COLO668 (cell line): Measurements from ENCODE around the gene TLX2.

Experiments
- DNase-seq: peaks from one replicate; lab custom pipeline; 2025; ENCODE audit not compliant: unreplicated experiment; lab: John Stamatoyannopoulos, UW

Gene TLX2

GRCh38 chr2:74531666-74532065 lies 17.4 kb downstream of the TLX2 start:
- no peak for DNase-seq

GRCh38 chr2:74532222-74532621 lies 18.0 kb downstream of the TLX2 start:
- no peak for DNase-seq

- no peak for DNase-seq
Observed at GRCh38 chr2:74533464-74533863, 19.2 kb downstream of the TLX2 start.

- no peak for DNase-seq
Observed at GRCh38 chr2:74534411-74534810, 20.2 kb downstream of the TLX2 start.

GRCh38 chr2:74535440-74535965 lies 21.3 kb downstream of the TLX2 start:
- DNase-seq, result no peak

- DNase-seq, result no peak
Observed at GRCh38 chr2:74536166-74536950, 22.1 kb downstream of the TLX2 start.

- no peak for DNase-seq
Observed at GRCh38 chr2:74537140-74537539, 22.9 kb downstream of the TLX2 start.

- DNase-seq, result no peak
Observed at GRCh38 chr2:74538881-74539339, 24.7 kb downstream of the TLX2 start.

- DNase-seq, result no peak
Observed at GRCh38 chr2:74540291-74540690, 26.0 kb downstream of the TLX2 start.

- DNase-seq, result no peak
Observed at GRCh38 chr2:74542978-74543377, 28.7 kb downstream of the TLX2 start.

- DNase-seq, result peak; percentile 10
Observed at GRCh38 chr2:74544634-74545033, 30.4 kb downstream of the TLX2 start.

- no peak for DNase-seq
Observed at GRCh38 chr2:74546004-74546403, 31.8 kb downstream of the TLX2 start.

- peak; percentile 39 for DNase-seq
Observed at GRCh38 chr2:74548285-74548899, 34.1 kb downstream of the TLX2 start.

GRCh38 chr2:74548900-74549826 lies 34.9 kb downstream of the TLX2 start:
- peak; percentile 86 for DNase-seq

- no peak for DNase-seq
Observed at GRCh38 chr2:74550231-74550630, 36.0 kb downstream of the TLX2 start.

- no peak for DNase-seq
Observed at GRCh38 chr2:74551530-74551929, 37.3 kb downstream of the TLX2 start.

GRCh38 chr2:74551942-74552913 lies 38.0 kb downstream of the TLX2 start:
- DNase-seq, result no peak

- peak; percentile 45 for DNase-seq
Observed at GRCh38 chr2:74552914-74553811, 38.9 kb downstream of the TLX2 start.
